Measurements from ENCODE around the gene COX8C. TPM values are rescaled to one million over a fixed set of nuclear protein-coding genes. Genes with fewer than 3 reads are reported as not detected.
"Not testable (repeated sequence)": the region's sequence is repeated elsewhere in the genome, so short reads cannot be mapped to it uniquely, and the experiment has no call there.

The COX8C gene
- total RNA-seq, 1 experiment from 2014 or later = not detected

GRCh38 chr14:93369713-93370266, 22.8 kb downstream of the COX8C start:
- no peak for DNase-seq
- H3K27me3 ChIP-seq (ENCODE audit: control insufficient read depth, insufficient read depth, low read length) = no peaks in the 10 kb centered on the region
- no peaks in the 10 kb centered on the region for H3K36me3 ChIP-seq (replicated peaks; ENCODE audit: control insufficient read depth, insufficient read depth, low read length)
- H3K4me3 ChIP-seq (ENCODE audit: insufficient read depth, low read depth, low read length) = no peak overlapping the region

- no peak for DNase-seq
- Histone ChIP-seq H3K27me3 (ENCODE audit: control insufficient read depth, insufficient read depth, low read length) (no peaks in the 10 kb centered on the region), H3K36me3 (replicated peaks; ENCODE audit: control insufficient read depth, insufficient read depth, low read length) (no peaks in the 10 kb centered on the region), H3K4me3 (ENCODE audit: insufficient read depth, low read depth, low read length) (no peak overlapping the region)
Measured at GRCh38 chr14:93375673-93376156, 28.7 kb downstream of the COX8C start.

GRCh38 chr14:93379831-93380230, 32.8 kb downstream of the COX8C start:
- no peaks in the 10 kb centered on the region for H3K36me3 ChIP-seq (replicated peaks; ENCODE audit: control insufficient read depth, insufficient read depth, low read length)
- H3K27me3 ChIP-seq (ENCODE audit: control insufficient read depth, insufficient read depth, low read length) = no peaks in the 10 kb centered on the region
- no peak for DNase-seq
- no peak overlapping the region for H3K4me3 ChIP-seq (ENCODE audit: insufficient read depth, low read depth, low read length)

GRCh38 chr14:93381644-93382043, 34.7 kb downstream of the COX8C start:
- Histone ChIP-seq H3K27me3 (ENCODE audit: control insufficient read depth, insufficient read depth, low read length) (no peaks in the 10 kb centered on the region), H3K4me3 (ENCODE audit: insufficient read depth, low read depth, low read length) (no peak overlapping the region), H3K36me3 (replicated peaks; ENCODE audit: control insufficient read depth, insufficient read depth, low read length) (no peaks in the 10 kb centered on the region)
- DNase-seq = no peak

- not testable (repeated sequence) for H3K36me3 ChIP-seq (replicated peaks; ENCODE audit: control insufficient read depth, insufficient read depth, low read length); H3K4me3 ChIP-seq (ENCODE audit: insufficient read depth, low read depth, low read length); H3K27me3 ChIP-seq (ENCODE audit: control insufficient read depth, insufficient read depth, low read length); DNase-seq
Measured at GRCh38 chr14:93384256-93384655, 37.3 kb downstream of the COX8C start.

GRCh38 chr14:93395231-93395630, 48.2 kb downstream of the COX8C start:
- Histone ChIP-seq H3K27me3 (ENCODE audit: control insufficient read depth, insufficient read depth, low read length) (no peaks in the 10 kb centered on the region), H3K4me3 (ENCODE audit: insufficient read depth, low read depth, low read length) (no peak overlapping the region), H3K36me3 (replicated peaks; ENCODE audit: control insufficient read depth, insufficient read depth, low read length) (no peaks in the 10 kb centered on the region)
- DNase-seq = no peak

GRCh38 chr14:93396456-93396855, 49.5 kb downstream of the COX8C start:
- DNase-seq = no peak
- H3K4me3 ChIP-seq (ENCODE audit: insufficient read depth, low read depth, low read length) = no peak overlapping the region
- no peaks in the 10 kb centered on the region for H3K36me3 ChIP-seq (replicated peaks; ENCODE audit: control insufficient read depth, insufficient read depth, low read length)

More at GRCh38 chr14:93396456-93396855, 49.5 kb downstream of the COX8C start:
- H3K27me3 ChIP-seq (ENCODE audit: control insufficient read depth, insufficient read depth, low read length) = no peaks in the 10 kb centered on the region

Other genes with a start within 250 kb of the COX8C start
- 75.1 and 92.1 TPM in 2 replicates for gene ITPK1, start 231.3 kb upstream of the COX8C start, total RNA-seq (2014; rRNA removed; shearing (Covaris generic))
- gene MOAP1, start 162.3 kb upstream of the COX8C start, total RNA-seq (2014; rRNA removed; shearing (Covaris generic)) = 17.9 and 20.1 TPM in 2 replicates
- 13.9 and 15.1 TPM in 2 replicates for gene LYSET, start 161.9 kb upstream of the COX8C start, total RNA-seq (2014; rRNA removed; shearing (Covaris generic))
- gene GON7, start 140.1 kb upstream of the COX8C start, total RNA-seq (2014; rRNA removed; shearing (Covaris generic)) = 5.0 and 8.7 TPM in 2 replicates
- gene UBR7, start 139.9 kb upstream of the COX8C start, total RNA-seq (2014; rRNA removed; shearing (Covaris generic)) = 42.2 and 45.7 TPM in 2 replicates
- gene BTBD7, start 14.1 kb upstream of the COX8C start, total RNA-seq (2014; rRNA removed; shearing (Covaris generic)) = 13.4 and 17.7 TPM in 2 replicates
- 1.0 and 2.0 TPM in 2 replicates for gene UNC79, start 83.8 kb downstream of the COX8C start, total RNA-seq (2014; rRNA removed; shearing (Covaris generic))